ENCODE data around the gene SSU72.
A peak's percentile ranks its signal among the peaks of the same experiment; 100 is the strongest.
"Not testable (repeated sequence)": the region's sequence is repeated elsewhere in the genome, so short reads cannot be mapped to it uniquely, and the experiment has no call there.

Gene SSU72

GRCh38 chr1:1595341-1595740 lies 20.7 kb upstream of the SSU72 start:
- not testable (repeated sequence) for DNase-seq (ENCODE audit: low read depth)

- DNase-seq (ENCODE audit: low read depth) = no peak
These were observed 20.1 kb upstream of the SSU72 start for GRCh38 chr1:1594602-1595260.

GRCh38 chr1:1593834-1594601 lies 19.4 kb upstream of the SSU72 start:
- DNase-seq (ENCODE audit: low read depth) = no peak

- DNase-seq (ENCODE audit: low read depth) = peak; percentile 40
These were observed 16.8 kb upstream of the SSU72 start for GRCh38 chr1:1591452-1591851.

DNA sequence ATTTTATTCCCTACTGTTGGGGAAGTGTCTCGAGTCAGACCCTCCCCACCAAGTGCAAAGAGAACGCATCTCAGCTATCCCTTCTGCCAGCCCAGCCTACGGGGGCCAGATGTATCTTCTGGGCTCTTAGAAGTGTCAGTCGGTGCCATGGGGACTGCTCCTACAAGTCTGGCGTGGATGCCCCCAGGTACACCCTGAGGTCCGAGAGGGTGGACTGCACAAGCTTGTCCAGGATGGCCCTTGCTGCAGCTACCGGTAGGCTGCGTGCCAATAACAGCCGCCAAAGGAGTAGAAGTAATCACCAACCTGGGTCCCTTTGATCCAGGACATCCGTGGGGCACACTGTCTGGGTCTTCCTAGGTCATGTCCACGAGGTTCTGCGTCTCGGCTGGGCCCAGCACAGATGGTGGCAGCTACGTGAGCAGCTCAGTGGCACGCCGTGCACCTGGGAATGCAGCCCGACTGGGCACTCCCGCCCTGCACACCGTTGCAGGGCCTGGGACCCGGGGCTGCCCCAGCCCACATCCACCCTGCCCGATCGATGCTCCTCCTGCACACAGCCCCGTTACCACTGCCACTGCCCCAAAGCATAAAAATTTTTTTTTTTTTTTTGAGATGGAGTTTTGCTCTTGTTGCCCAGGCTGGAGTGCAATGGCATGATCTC lies 8.8 kb upstream of the SSU72 start:
- DNase-seq (ENCODE audit: low read depth) = no peak

DNA sequence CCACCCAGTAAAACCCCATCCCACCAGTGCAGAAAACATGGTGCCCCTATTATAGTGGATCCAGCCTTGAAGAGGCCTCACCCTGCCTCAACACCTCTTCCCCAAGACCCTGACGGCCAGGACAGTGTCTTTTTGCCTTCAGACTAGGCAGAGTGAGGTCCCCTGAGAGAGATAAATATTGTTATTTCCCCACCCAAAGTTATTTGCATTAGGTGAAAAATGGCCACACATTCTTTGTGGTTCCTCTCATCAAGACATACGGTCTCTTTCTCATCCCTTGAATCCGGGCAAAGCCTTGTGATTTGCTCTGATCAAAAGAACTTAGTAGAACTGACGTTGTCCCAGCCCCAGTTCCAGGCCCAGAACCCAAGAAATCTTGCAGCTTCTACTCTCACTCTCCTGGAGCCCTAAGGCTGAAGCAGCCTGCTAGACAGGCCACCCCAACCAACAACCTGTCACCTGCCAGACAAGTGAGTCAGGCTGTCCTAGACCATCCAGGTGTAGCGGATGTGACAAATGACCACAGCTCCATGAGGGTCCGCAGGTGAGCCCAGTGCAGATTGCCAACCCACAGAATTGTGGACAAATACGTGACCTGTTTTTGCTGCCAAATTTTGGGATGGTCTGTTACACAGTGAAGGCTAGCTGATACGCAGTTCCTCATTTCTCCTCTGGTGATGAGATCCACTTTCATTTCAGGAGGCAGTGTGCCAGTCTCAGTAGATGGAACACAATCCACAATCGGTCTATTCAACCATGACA lies 8.1 kb upstream of the SSU72 start:
- no peak for DNase-seq (ENCODE audit: low read depth)

DNA sequence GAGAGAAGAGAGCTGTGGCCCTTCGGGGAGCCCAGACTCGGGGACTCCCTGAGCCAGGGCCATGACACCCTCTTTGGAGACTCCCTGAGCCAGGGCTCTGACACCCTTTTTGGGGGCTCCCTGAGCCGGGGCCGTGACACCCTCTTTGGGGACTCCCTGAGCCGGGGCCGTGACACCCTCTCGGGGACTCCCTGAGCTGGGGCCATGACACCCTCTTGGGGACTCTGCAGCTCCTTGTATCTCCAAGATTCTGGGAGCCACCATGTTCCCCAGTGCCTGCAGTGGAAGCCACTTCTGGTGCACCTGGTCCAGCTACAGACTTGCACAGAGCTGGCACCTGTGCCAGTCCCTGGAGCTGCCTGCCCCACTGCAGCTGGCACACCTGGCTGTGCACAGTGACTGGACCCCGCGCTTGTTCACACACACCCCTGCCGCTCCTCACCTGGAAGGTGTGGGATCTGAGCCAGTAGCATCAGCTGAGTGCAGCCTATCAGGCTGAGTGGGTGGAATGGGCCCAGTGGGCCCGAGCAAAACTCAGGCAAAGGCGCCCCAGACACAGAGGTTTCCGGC lies 3.8 kb upstream of the SSU72 start:
- DNase-seq (ENCODE audit: low read depth) = no peak

DNA sequence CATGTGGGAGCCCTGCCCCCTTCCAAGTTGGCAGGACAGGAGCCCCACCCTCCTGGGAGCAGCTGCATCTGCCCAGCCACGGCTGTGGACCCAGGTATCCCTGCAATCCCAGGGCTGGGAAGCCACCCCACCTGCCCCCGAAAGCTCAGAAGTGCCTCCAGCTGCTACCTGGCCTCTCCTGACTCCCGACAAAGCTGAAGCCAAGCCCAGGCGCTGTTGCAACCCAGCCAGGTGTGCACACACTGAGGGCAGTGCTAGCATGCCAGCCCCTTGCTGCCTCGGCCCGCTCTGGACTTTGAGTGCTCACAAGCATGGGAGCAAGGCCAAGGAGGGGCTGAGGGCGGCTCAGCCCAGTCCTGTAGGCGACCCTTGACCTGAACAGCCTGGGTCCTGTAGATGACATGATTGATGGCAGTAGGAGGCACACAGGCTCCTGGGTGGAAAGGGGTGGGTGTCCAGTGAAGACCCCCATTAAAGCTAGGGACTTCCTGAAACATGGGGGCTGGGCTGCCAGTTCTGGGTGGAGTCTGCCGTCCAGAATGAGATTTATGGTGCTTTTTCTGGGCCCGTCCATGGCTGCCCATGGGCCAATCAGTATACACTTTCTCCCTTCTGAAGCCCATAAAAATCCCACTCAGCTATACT lies 2.8 kb upstream of the SSU72 start:
- DNase-seq (ENCODE audit: low read depth) = no peak

DNA sequence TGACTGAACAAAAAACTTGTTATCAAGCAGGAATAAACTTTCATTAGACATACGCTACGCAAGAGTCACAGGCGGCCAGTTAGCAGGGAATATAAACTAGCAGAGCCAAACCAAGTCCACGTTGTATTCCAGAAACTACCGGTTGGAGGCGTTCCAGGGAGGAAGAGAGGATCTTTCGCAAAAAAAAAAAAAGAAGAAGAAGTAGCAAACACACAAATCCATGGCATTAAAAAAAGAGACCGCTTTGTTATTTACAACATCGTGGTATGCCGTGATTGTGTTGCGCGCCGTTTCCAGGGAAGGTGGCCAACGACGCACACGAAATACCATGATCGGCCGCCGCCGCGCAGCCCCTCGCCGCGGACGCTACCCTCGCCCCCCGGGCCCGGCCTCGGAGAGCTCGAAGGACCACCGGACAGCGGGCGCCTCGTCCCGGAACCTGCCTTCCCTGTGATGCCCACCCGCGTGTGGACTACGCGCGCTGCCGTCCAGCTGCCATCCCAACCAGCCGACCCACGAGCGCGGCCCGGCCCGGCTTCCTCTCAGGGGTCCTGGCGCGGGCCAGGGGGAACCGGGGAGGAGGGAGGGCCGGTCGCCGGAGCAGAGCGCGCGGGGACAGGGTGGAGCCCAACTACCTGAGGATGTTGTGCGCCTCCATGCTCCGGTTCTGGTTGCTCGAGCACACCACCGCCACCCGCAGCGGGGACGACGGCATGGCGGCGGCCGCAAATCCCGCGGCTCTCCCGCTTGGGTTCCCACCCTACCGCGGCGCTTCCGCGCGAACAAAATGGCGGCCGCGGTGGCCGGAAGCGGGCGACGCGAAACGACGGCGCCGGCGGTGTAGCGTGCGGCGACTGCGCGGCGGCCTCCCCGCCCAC lies 581 bp downstream of the SSU72 start:
- peak; percentile 72 for DNase-seq (ENCODE audit: low read depth)

- DNase-seq (ENCODE audit: low read depth) = no peak
These were observed 5.3 kb downstream of the SSU72 start for GRCh38 chr1:1569341-1569740.

- DNase-seq (ENCODE audit: low read depth) = no peak
These were observed 6.8 kb downstream of the SSU72 start for GRCh38 chr1:1567891-1568291.

DNA sequence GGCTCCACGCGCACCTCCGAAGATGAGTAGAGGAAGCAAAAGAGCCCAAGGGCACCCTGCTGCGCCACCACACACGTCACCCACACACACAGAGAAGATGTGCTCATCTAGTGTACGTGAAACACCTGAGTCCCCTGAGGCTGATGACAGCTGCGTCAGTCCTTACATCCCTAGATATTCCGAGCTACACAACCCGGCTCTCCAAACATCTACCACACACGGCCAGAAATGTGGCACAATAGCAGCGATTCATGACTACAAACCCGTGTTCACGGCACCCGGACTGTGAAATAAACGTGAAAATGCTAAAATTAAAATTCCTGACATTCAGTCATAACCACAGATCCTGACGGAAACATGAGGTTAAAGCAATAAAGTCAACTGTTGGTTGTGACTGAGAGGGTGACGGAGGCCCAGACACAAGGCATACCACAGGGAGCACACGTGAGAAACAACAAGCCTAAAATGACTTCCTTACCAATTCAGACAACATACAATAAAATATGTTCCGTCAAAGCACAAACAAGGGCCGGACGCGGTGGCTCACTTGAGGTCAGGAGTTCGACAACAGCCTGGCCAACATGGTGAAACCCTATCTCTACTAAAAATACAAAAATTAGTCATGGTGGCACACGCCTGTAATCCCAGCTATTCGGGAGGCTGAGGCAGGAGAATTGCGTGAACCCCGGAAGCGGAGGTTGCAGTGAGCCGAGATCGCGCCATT lies 7.3 kb downstream of the SSU72 start:
- DNase-seq (ENCODE audit: low read depth) = no peak

DNA sequence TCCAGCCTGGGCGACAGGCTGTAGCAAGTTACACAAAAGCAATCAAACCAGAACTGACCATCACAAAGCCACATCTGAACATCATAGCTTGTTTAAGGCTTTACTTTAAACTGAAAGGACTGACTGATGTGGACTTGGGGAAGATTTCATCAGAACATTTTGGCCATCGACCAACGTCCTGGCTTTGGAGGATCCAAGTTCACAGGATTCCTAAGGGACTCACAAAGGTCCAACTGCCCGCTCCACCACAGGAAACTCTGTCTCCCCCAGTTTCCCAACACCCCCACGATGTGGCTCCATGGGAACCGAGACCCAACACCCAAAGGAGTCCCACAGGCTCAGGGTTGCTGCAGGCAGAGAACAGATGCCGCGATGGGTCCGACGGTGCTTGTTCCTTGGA lies 9.3 kb downstream of the SSU72 start:
- no peak for DNase-seq (ENCODE audit: low read depth)

DNA sequence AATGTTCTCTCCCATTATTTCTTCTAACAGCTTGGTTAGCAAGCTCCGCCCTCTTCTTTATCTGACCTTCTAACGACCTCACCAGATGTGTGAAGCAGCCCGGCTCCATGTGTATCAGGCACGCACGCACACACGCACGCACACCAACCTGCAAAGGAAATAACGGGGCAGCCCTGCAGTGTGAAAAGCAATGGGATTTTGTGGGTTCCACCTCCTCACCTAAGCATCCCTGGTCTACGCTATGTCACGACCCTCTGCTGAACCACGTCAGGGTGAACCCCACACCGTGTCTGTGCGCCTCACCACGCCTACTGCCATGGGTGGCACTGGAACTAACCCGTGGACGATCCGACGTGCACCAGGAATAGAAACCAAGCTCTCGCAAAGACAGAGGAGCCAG lies 10.4 kb downstream of the SSU72 start:
- no peak for DNase-seq (ENCODE audit: low read depth)

- no peak for DNase-seq (ENCODE audit: low read depth)
These were observed 11.0 kb downstream of the SSU72 start for GRCh38 chr1:1563688-1564087.

- DNase-seq (ENCODE audit: low read depth) = no peak
These were observed 12.0 kb downstream of the SSU72 start for GRCh38 chr1:1562556-1563195.

DNA sequence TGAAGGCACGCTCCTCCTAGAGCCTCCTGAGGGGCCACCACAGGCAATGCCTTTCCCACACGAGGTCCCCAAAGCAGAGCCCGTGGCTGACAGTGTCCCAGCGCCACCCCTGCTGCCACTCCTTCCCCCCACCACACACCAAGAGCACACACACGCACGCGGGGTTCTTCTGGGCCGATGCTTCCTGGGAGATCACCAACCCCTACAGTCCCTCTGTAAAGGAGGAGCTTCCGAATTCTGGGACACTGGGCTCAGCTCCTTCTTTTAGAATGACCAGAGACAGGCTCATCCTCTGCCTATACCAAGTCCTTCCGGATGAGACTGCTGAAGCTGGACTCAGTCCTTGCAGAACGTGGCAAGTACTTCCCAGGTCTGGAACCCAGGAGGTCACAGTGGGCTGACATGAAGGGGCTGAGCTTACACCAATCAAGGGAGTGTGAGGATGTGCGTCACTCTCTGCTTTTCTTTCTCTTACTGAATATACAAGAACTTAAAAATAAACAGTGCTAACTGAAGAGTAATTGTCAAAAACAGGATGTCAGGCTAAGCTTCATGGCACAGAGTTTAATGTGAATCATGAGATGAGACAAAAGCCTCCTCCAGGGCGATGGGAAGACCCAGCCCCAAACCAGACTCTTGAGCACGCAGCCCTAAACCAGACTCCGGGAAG lies 12.7 kb downstream of the SSU72 start:
- no peak for DNase-seq (ENCODE audit: low read depth)

- DNase-seq (ENCODE audit: low read depth) = no peak
These were observed 14.5 kb downstream of the SSU72 start for GRCh38 chr1:1560178-1560577.

- DNase-seq (ENCODE audit: low read depth) = no peak
These were observed 15.6 kb downstream of the SSU72 start for GRCh38 chr1:1559066-1559465.

All from ELR (cell line).